GM23248 (cell line): ENCODE measurements around the gene YY2. TPM values are rescaled to one million over a fixed set of nuclear protein-coding genes. Genes with fewer than 3 reads are reported as not detected.

Experiments
- DNase-seq: peaks from one replicate; pipeline ENCODE4 v3.0.0-alpha.2; 2015
- H2AFZ ChIP-seq: fragments of 200-600 bp; sonication (generic); 2 replicates; pipeline ENCODE4 v1.6.1; 2016; ENCODE audit warnings: antibody characterized with exemption
- H3F3A ChIP-seq: fragments of 200-600 bp; sonication (generic); 2 replicates; pipeline ENCODE4 v1.6.1; 2016; ENCODE audit warnings: mild to moderate bottlenecking, antibody characterized with exemption, mixed run types; ENCODE audit not compliant: insufficient read depth
- H3K27ac ChIP-seq: fragments of 200-600 bp; sonication (generic); 2 replicates; pipeline ENCODE4 v1.5.1; 2016; ENCODE audit warnings: mild to moderate bottlenecking
- H3K27me3 ChIP-seq: fragments of 200-600 bp; sonication (generic); replicated peaks from 2 replicates; pipeline ENCODE4 v1.6.1; 2016; ENCODE audit warnings: mild to moderate bottlenecking; ENCODE audit not compliant: insufficient read depth
- H3K36me3 ChIP-seq: fragments of 200-600 bp; sonication (generic); 2 replicates; pipeline ENCODE4 v1.6.1; 2016; ENCODE audit warnings: low read depth, mild to moderate bottlenecking
- H3K4me1 ChIP-seq: fragments of 200-600 bp; sonication (generic); 2 replicates; pipeline ENCODE4 v1.6.1; 2016; ENCODE audit warnings: mild to moderate bottlenecking; ENCODE audit not compliant: insufficient read depth
- H3K4me2 ChIP-seq: fragments of 200-600 bp; sonication (generic); one replicate; pipeline ENCODE4 v1.6.1; 2016; ENCODE audit warnings: mild to moderate bottlenecking; ENCODE audit not compliant: unreplicated experiment
- H3K4me3 ChIP-seq: fragments of 200-600 bp; sonication (generic); 2 replicates; pipeline ENCODE4 v1.5.1; 2016; ENCODE audit warnings: mild to moderate bottlenecking
- H3K79me2 ChIP-seq: fragments of 200-600 bp; sonication (generic); 2 replicates; pipeline ENCODE4 v1.6.1; 2016; ENCODE audit warnings: mild to moderate bottlenecking; ENCODE audit not compliant: insufficient read depth
- H3K9ac ChIP-seq: fragments of 200-600 bp; sonication (generic); 2 replicates; pipeline ENCODE4 v1.6.1; 2016; ENCODE audit warnings: mild to moderate bottlenecking
- H3K9me2 ChIP-seq: fragments of 200-600 bp; sonication (generic); 2 replicates; pipeline ENCODE4 v1.6.1; 2016; ENCODE audit warnings: mixed run types, mild to moderate bottlenecking, moderate library complexity; ENCODE audit not compliant: insufficient read depth
- H3K9me3 ChIP-seq: fragments of 200-600 bp; sonication (generic); one replicate; pipeline ENCODE4 v1.6.1; 2017; ENCODE audit warnings: low read depth
- H4K20me1 ChIP-seq: fragments of 200-600 bp; sonication (generic); 2 replicates; pipeline ENCODE4 v1.6.0; 2016; ENCODE audit not compliant: insufficient read depth
- EZH2 ChIP-seq: fragments of 200-600 bp; sonication (generic); IDR thresholded peaks from 2 replicates; pipeline ENCODE4 v1.6.1; 2018; ENCODE audit warnings: antibody characterized with exemption, mild to moderate bottlenecking; ENCODE audit not compliant: insufficient read depth, poor library complexity, severe bottlenecking
- EZH2phosphoT487 ChIP-seq: fragments of 200-600 bp; sonication (generic); IDR thresholded peaks from 2 replicates; pipeline ENCODE4 v1.6.1; 2018; ENCODE audit warnings: antibody characterized with exemption, moderate library complexity, mild to moderate bottlenecking, low read depth; ENCODE audit not compliant: insufficient read depth
- WGBS, 2 experiments: methylation state at CpG; one replicate each; pipeline ENCODE4 v1.1.6; 2015 to 2017; ENCODE audit warnings: low lambda C conversion rate in 2 of 2, low coverage in 1 of 2; ENCODE audit errors: missing lambda C conversion rate in 2 of 2; 5-methylcytosine and 5-hydroxymethylcytosine counted together
- in situ Hi-C: fragments of 300-500 bp; cut with MboI; formaldehyde crosslinking; loops from 2 replicates; pipeline ENCODE4 v1.15.0; 2020
- polyA plus RNA-seq: library from polyadenylated mRNA; unstranded; fragments of >200 nt; fragmentation: Nextera tagmentation; extraction: Ambion mirVana; gene quantifications from 2 replicates; pipeline ENCODE4 v1.2.1, GENCODE V29; 2016
- total RNA-seq: library from RNA; depleted of rRNA; stranded (reverse); fragments of >200 nt; shearing (Covaris generic); gene quantifications from 2 replicates; pipeline ENCODE4 v1.2.3, GENCODE V29; 2014

The YY2 gene
- total and polyA plus RNA-seq, 2 experiments from 2014 or later = 1.4 to 1.9 TPM

- Histone ChIP-seq H3K27ac (no peak overlapping the region), H3K4me1 (peaks cover 4% of the 10 kb centered on the region; the same call in 1 of the 2 replicates), H3K9me3 (no peaks in the 10 kb centered on the region), H2AFZ (no peak overlapping the region), H3K36me3 (0 out of 2 replicates have a peak, but pooled peaks cover 2% of the 10 kb centered on the region), H3F3A (no peaks in the 10 kb centered on the region), H3K79me2 (peaks cover 24% of the 10 kb centered on the region), H4K20me1 (no peaks in the 10 kb centered on the region), H3K4me3 (no peak overlapping the region), H3K9me2 (no peaks in the 10 kb centered on the region), H3K9ac (no peak overlapping the region), H3K4me2 (no peak overlapping the region), H3K27me3 (no peaks in the 10 kb centered on the region)
- WGBS, 2 experiments = 78 to 83% methylated on average over 4 to 5 of the region's 5 CpGs
- DNase-seq = no peak
- TF ChIP-seq EZH2 (no peak), EZH2phosphoT487 (no peak)
- in situ Hi-C loops = no loop called here
Measured at GRCh38 chrX:21843179-21843578, 12.6 kb upstream of the YY2 start.

DNA sequence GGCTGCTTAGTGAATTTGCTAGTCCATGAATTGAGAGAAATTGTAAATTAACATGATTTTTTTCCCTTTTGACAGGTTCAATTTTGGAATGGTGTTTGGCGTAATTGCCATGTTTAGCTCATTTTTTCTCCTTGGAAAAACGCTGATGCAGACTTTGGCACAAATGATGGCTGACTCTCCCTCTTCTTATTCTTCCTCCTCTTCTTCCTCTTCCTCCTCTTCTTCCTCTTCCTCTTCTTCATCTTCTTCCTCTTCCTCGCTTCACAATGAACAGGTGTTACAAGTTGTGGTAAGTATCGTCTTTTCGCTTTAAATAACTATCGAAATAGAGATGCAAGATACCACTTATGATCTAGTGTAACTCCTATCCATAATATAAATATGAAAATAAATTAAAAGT lies 10.7 kb upstream of the YY2 start:
- H3K36me3 ChIP-seq = 0 out of 2 replicates have a peak, but pooled peaks cover 2% of the 10 kb centered on the region
- H2AFZ ChIP-seq = no peak overlapping the region
- in situ Hi-C loops = no loop called here

GRCh38 chrX:21847342-21847741 lies 8.4 kb upstream of the YY2 start:
- Histone ChIP-seq H4K20me1 (no peaks in the 10 kb centered on the region), H3K9ac (no peak overlapping the region), H3K4me1 (no peaks in the 10 kb centered on the region), H3K4me3 (no peak overlapping the region), H3K27me3 (no peaks in the 10 kb centered on the region), H3K4me2 (no peak overlapping the region), H2AFZ (no peak overlapping the region), H3K36me3 (0 out of 2 replicates have a peak, but pooled peaks cover 2% of the 10 kb centered on the region), H3K9me2 (no peaks in the 10 kb centered on the region), H3K27ac (no peak overlapping the region), H3K79me2 (peaks cover 2% of the 10 kb centered on the region; the same call in 1 of the 2 replicates), H3F3A (no peaks in the 10 kb centered on the region), H3K9me3 (no peaks in the 10 kb centered on the region)
- 92 to 100% methylated on average over 1 of the region's 1 CpG for WGBS, 2 experiments
- TF ChIP-seq EZH2 (no peak), EZH2phosphoT487 (no peak)
- DNase-seq = no peak
- in situ Hi-C loops = no loop called here

More for the DNA sequence above, 10.7 kb upstream of the YY2 start:
- Histone ChIP-seq H3K9ac (no peak overlapping the region), H3K79me2 (peaks cover 18% of the 10 kb centered on the region), H3K27me3 (no peaks in the 10 kb centered on the region), H3K27ac (no peak overlapping the region), H3K4me2 (no peak overlapping the region), H3K4me3 (no peak overlapping the region), H3F3A (no peaks in the 10 kb centered on the region), H4K20me1 (no peaks in the 10 kb centered on the region), H3K9me3 (no peaks in the 10 kb centered on the region), H3K9me2 (no peaks in the 10 kb centered on the region), H3K4me1 (peaks cover 4% of the 10 kb centered on the region; the same call in 1 of the 2 replicates)
- 85 to 96% methylated on average over 5 to 6 of the region's 6 CpGs for WGBS, 2 experiments
- no peak for TF ChIP-seq EZH2phosphoT487
- DNase-seq = no peak

DNA sequence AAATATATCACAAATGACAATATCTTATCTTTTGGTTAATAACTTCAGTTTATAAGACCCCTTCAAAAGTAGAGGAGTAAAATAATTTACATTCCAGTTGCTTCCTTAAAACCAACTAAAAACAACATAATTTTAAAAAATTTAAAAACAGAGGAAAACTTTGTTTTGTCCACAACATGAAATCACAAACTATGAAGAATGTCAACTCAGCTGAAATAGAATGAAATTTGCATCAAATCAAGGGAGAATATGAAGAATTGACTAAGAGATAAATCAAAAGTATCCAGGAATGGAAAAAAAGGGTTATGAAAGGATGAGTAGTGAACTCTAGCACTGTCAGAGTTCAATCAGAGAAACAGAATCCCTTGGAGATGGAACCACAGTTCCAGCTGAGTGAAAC lies 2.2 kb upstream of the YY2 start:
- no peak overlapping the region for H3K4me2 ChIP-seq
- TF ChIP-seq EZH2phosphoT487 (no peak), EZH2 (no peak)
- 0 out of 2 replicates have a peak, but pooled peaks cover 16% of the 10 kb centered on the region for H3K36me3 ChIP-seq

GRCh38 chrX:21856504-21856903 lies 717 bp downstream of the YY2 start:
- Histone ChIP-seq H3K27ac (no peak overlapping the region), H2AFZ (no peak overlapping the region), H3K4me2 (no peak overlapping the region), H3F3A (no peaks in the 10 kb centered on the region), H4K20me1 (no peaks in the 10 kb centered on the region), H3K9me3 (no peaks in the 10 kb centered on the region), H3K27me3 (no peaks in the 10 kb centered on the region), H3K4me3 (no peak overlapping the region), H3K36me3 (0 out of 2 replicates have a peak, but pooled peaks cover 16% of the 10 kb centered on the region), H3K4me1 (no peaks in the 10 kb centered on the region), H3K9ac (no peak overlapping the region), H3K9me2 (no peaks in the 10 kb centered on the region), H3K79me2 (no peaks in the 10 kb centered on the region)
- in situ Hi-C loops = no loop called here
- WGBS, 2 experiments = 93 to 95% methylated on average over 17 to 21 of the region's 21 CpGs
- TF ChIP-seq EZH2phosphoT487 (no peak), EZH2 (no peak)
- no peak for DNase-seq

More for the DNA sequence above, 2.2 kb upstream of the YY2 start:
- H3K79me2 ChIP-seq = no peaks in the 10 kb centered on the region
- no peaks in the 10 kb centered on the region for H3K4me1 ChIP-seq
- H3K27me3 ChIP-seq = no peaks in the 10 kb centered on the region
- H3K9ac ChIP-seq = no peak overlapping the region
- no peak for DNase-seq
- H3K4me3 ChIP-seq = no peak overlapping the region
- in situ Hi-C loops = no loop called here
- H3K9me3 ChIP-seq = no peaks in the 10 kb centered on the region
- no peaks in the 10 kb centered on the region for H4K20me1 ChIP-seq
- H3K27ac ChIP-seq = no peak overlapping the region
- H2AFZ ChIP-seq = no peak overlapping the region
- no peaks in the 10 kb centered on the region for H3F3A ChIP-seq
- no peaks in the 10 kb centered on the region for H3K9me2 ChIP-seq
